ENCODE measurements around the gene KIF12.
A peak's percentile ranks its signal among the peaks of the same experiment; 100 is the strongest.
"Not testable (repeated sequence)": the region's sequence is repeated elsewhere in the genome, so short reads cannot be mapped to it uniquely, and the experiment has no call there.

KIF12 gene

DNA sequence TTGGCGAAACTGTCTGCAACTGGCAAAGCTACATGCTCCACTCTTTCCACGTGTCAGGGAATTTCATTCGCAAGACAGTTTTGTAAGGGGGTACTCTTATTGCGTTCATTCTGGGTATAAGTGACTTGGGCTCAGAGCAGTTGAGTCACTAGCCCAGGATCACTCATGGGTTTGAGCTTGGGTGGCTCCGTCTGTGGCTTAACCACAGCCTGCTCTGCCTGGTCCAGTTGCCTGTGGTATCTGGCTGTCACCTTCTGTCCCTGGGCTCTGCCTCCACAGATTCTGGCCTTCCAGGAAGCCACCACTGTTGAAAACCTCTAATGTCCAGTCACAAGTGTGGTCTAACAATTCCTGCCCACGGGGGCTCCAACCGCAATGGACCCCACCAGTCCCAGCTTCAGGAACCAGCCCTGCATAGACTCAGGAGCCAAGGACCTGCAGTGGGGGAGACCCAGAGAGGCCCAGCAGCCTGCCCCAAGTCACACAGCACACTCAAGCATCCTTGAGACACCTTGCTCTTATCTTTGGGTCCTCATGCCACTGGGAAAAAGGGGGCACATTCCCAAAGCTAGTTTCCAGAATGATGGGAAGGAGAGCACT is 10.4 kb downstream of the KIF12 start:
- H3K4me1 Mint-ChIP-seq, result no peaks in the 10 kb centered on the region
- ATAC-seq (ENCODE audit: low read depth), result no peak
- no peaks in the 10 kb centered on the region for H3K9me3 Mint-ChIP-seq
- no peak overlapping the region for H3K27ac Mint-ChIP-seq
- no peak for DNase-seq (ENCODE audit: low spot score in 2 of 2)
- no peaks in the 10 kb centered on the region for H3K36me3 Mint-ChIP-seq
- H3K4me3 Mint-ChIP-seq, result no peak overlapping the region
- H3K27me3 Mint-ChIP-seq, result peaks cover 5% of the 10 kb centered on the region

DNA sequence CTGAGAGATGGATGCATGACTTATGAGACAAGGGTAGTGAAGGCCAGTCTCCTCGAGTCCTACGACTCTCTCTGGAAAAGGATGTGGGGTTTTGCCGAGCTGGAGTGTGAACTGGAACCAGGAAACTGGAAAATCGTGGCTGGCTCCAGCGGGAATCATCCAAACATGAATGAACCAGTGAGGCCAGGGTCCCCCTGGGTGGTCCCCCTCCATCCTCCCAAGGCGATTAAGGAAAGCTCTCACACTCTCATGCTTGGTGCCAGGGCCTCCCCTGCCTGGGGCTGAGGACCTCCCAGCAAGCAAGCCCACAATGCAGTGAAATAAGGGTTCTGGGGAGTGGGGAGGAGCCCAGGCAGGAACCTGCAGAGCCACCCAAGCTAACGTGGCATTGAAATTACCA is 11.4 kb downstream of the KIF12 start:
- ATAC-seq (ENCODE audit: low read depth) (no peak), DNase-seq (ENCODE audit: low spot score in 2 of 2) (no peak)
- no peak overlapping the region for H3K4me3 Mint-ChIP-seq
- no peaks in the 10 kb centered on the region for H3K4me1 Mint-ChIP-seq
- no peaks in the 10 kb centered on the region for H3K9me3 Mint-ChIP-seq
- H3K36me3 Mint-ChIP-seq, result no peaks in the 10 kb centered on the region
- no peak overlapping the region for H3K27ac Mint-ChIP-seq
- H3K27me3 Mint-ChIP-seq, result peaks cover 5% of the 10 kb centered on the region

DNA sequence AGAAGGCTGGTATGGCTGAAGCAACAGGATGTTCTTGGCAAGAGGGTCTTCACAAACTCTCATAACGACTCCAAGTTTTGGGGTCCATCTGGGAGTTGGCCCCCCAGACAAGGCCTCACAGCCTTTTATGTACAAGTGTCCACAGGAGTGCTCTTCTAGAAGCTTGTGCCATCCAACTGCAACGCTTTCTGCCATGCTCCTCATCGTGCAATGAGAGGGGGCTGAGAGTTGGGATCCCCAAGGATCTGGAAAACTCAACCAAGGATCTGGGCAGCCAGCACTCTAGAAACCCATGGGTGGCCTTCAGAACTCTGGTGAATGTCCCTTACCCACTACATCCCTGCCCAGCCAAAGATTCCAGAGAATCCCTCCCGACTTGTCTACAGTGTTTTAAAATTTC is 12.5 kb downstream of the KIF12 start:
- no peak overlapping the region for H3K4me3 Mint-ChIP-seq

GRCh38 chr9:114086009-114086408 is 13.1 kb downstream of the KIF12 start:
- H3K9me3 Mint-ChIP-seq, result no peaks in the 10 kb centered on the region
- H3K27me3 Mint-ChIP-seq, result peaks cover 5% of the 10 kb centered on the region
- DNase-seq (ENCODE audit: low spot score in 2 of 2), result no peak
- no peak overlapping the region for H3K4me3 Mint-ChIP-seq
- no peak for ATAC-seq (ENCODE audit: low read depth)
- H3K36me3 Mint-ChIP-seq, result no peaks in the 10 kb centered on the region
- H3K27ac Mint-ChIP-seq, result no peak overlapping the region
- H3K4me1 Mint-ChIP-seq, result no peaks in the 10 kb centered on the region

More for the DNA sequence above, 12.5 kb downstream of the KIF12 start:
- H3K36me3 Mint-ChIP-seq, result no peaks in the 10 kb centered on the region
- H3K27ac Mint-ChIP-seq, result no peak overlapping the region
- H3K9me3 Mint-ChIP-seq, result no peaks in the 10 kb centered on the region
- H3K4me1 Mint-ChIP-seq, result no peaks in the 10 kb centered on the region
- no peak for DNase-seq (ENCODE audit: low spot score in 2 of 2)
- ATAC-seq (ENCODE audit: low read depth), result no peak
- peaks cover 5% of the 10 kb centered on the region for H3K27me3 Mint-ChIP-seq

DNA sequence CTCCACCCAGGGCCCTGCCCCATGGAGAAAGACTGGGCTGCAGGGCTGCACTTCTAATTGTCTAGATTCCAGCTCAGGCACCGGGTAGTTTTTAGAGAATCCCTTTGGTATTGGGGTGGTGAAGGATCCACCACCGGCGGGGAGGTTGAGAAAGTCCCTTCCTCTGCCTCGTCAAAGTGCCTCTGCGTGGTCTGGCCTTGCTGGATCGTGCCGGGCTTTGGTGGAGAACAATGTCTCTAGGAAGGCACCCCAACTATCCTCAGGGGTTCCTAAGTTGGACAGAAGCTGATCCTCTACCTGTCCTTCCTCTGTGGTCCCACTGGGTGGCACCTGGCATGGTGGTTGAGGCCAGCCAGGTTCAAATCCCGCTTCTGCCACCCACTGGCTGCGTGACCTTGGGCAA is 13.7 kb downstream of the KIF12 start:
- DNase-seq (ENCODE audit: low spot score in 2 of 2) (no peak), ATAC-seq (ENCODE audit: low read depth) (no peak)
- Mint-ChIP-seq H3K4me3 (no peak overlapping the region), H3K4me1 (no peaks in the 10 kb centered on the region), H3K27me3 (peaks cover 3% of the 10 kb centered on the region), H3K9me3 (no peaks in the 10 kb centered on the region), H3K36me3 (no peaks in the 10 kb centered on the region), H3K27ac (no peak overlapping the region)

GRCh38 chr9:114084282-114085073 is 14.6 kb downstream of the KIF12 start:
- Mint-ChIP-seq H3K36me3 (no peaks in the 10 kb centered on the region), H3K4me3 (no peak overlapping the region), H3K9me3 (no peaks in the 10 kb centered on the region), H3K27me3 (peaks cover 3% of the 10 kb centered on the region), H3K27ac (no peak overlapping the region), H3K4me1 (no peaks in the 10 kb centered on the region)
- ATAC-seq (ENCODE audit: low read depth) (no peak), DNase-seq (ENCODE audit: low spot score in 2 of 2) (no peak)

GRCh38 chr9:114083666-114084065 is 15.4 kb downstream of the KIF12 start:
- H3K4me1 Mint-ChIP-seq, result no peaks in the 10 kb centered on the region
- DNase-seq (ENCODE audit: low spot score in 2 of 2) (no peak), ATAC-seq (ENCODE audit: low read depth) (no peak)
- H3K9me3 Mint-ChIP-seq, result no peaks in the 10 kb centered on the region
- no peak overlapping the region for H3K27ac Mint-ChIP-seq
- H3K36me3 Mint-ChIP-seq, result no peaks in the 10 kb centered on the region
- H3K27me3 Mint-ChIP-seq, result peaks cover 4% of the 10 kb centered on the region
- H3K4me3 Mint-ChIP-seq, result no peak overlapping the region

GRCh38 chr9:114082763-114083412 is 16.2 kb downstream of the KIF12 start:
- H3K9me3 Mint-ChIP-seq; ATAC-seq (ENCODE audit: low read depth); H3K4me3 Mint-ChIP-seq; DNase-seq (ENCODE audit: low spot score in 2 of 2); H3K4me1 Mint-ChIP-seq; H3K36me3 Mint-ChIP-seq; H3K27me3 Mint-ChIP-seq; H3K27ac Mint-ChIP-seq: not testable (repeated sequence)

- ATAC-seq (ENCODE audit: low read depth), result peak; percentile 76
- Mint-ChIP-seq H3K9me3 (no peaks in the 10 kb centered on the region), H3K27ac (no peak overlapping the region), H3K4me3 (no peak overlapping the region), H3K27me3 (peaks cover 3% of the 10 kb centered on the region), H3K36me3 (no peaks in the 10 kb centered on the region), H3K4me1 (no peaks in the 10 kb centered on the region)
- DNase-seq (ENCODE audit: low spot score in 2 of 2), result peak; percentile 69 to 80
These were observed 16.9 kb downstream of the KIF12 start for GRCh38 chr9:114082017-114082762.

GRCh38 chr9:114081441-114082016 is 17.6 kb downstream of the KIF12 start:
- DNase-seq (ENCODE audit: low spot score in 2 of 2), result no peak
- Mint-ChIP-seq H3K27ac (no peak overlapping the region), H3K9me3 (no peaks in the 10 kb centered on the region), H3K4me3 (no peak overlapping the region), H3K36me3 (no peaks in the 10 kb centered on the region), H3K4me1 (no peaks in the 10 kb centered on the region), H3K27me3 (peaks cover 8% of the 10 kb centered on the region)
- ATAC-seq (ENCODE audit: low read depth), result no peak

DNA sequence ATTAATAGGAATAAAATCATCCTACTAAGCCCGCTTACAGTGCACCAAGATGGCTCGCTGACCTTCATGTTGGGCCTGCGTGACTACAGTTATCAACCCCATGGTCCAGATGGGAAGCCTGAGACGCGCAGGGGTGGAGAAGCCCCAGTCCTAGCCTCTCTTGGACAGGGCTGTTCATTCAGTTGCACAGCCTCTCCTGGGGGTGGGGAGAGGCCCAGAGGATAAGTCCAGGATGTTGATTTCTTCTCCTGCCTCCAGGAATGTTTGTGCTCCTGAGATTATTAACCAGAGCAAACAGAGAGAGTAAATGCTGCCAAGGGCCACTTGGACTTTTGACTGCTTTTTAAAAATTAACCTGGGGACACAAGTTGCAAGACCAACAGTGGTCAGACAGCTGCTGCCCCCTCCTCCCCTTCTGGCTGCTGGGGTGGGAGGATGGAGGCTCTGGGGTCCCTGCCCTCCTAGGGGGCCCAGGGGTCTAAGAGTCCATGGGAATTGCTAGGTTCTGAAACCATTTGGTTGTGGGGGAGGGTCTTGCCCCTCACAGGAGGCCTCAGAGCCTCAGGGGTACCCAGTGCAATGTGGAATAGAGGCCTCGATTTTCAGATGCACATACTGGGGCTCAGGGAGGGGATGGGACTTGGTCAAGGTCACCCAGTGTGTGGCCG is 18.2 kb downstream of the KIF12 start:
- no peak for ATAC-seq (ENCODE audit: low read depth)
- no peaks in the 10 kb centered on the region for H3K9me3 Mint-ChIP-seq

DNA sequence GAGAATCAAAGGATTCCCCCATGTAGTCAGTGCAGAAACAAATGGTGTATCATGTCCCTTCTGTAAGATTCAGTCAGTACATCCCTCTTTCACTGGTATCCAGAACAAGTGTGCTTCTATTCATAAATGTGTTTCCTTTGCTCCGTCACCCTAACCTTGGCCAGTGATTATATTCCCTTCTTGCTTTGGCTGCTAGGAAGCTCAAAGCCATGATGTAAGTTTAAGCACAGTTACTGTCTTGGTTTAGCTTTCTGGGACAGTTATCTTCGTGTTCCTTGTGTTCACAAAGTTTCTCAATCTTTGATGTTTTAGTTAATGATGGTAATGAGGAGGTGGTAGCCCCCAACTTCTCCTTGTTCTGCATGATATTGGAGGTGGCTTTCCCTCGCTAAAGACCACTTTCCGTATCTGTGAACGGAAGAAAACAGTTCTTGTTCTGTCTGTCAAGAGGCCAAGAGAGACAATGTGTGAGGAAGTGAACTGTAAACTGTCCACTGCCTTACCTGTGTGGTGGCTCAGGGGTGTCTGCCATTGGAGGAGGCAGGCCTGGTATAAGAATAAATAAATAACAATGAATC is 18.8 kb downstream of the KIF12 start:
- Mint-ChIP-seq H3K4me1 (no peaks in the 10 kb centered on the region), H3K4me3 (no peak overlapping the region), H3K27ac (no peak overlapping the region), H3K27me3 (peaks cover 16% of the 10 kb centered on the region), H3K9me3 (no peaks in the 10 kb centered on the region), H3K36me3 (no peaks in the 10 kb centered on the region)
- no peak for ATAC-seq (ENCODE audit: low read depth)
- no peak for DNase-seq (ENCODE audit: low spot score in 2 of 2)

More for the DNA sequence above, 18.2 kb downstream of the KIF12 start:
- no peak for DNase-seq (ENCODE audit: low spot score in 2 of 2)
- Mint-ChIP-seq H3K36me3 (no peaks in the 10 kb centered on the region), H3K27me3 (peaks cover 12% of the 10 kb centered on the region), H3K4me1 (no peaks in the 10 kb centered on the region), H3K4me3 (no peak overlapping the region), H3K27ac (no peak overlapping the region)

GRCh38 chr9:114078781-114079156 is 20.3 kb downstream of the KIF12 start:
- peaks cover 19% of the 10 kb centered on the region for H3K27me3 Mint-ChIP-seq
- ATAC-seq (ENCODE audit: low read depth) (no peak), DNase-seq (ENCODE audit: low spot score in 2 of 2) (no peak)
- no peaks in the 10 kb centered on the region for H3K4me1 Mint-ChIP-seq
- peaks cover 2% of the 10 kb centered on the region for H3K9me3 Mint-ChIP-seq
- H3K27ac Mint-ChIP-seq, result no peak overlapping the region
- no peaks in the 10 kb centered on the region for H3K36me3 Mint-ChIP-seq
- H3K4me3 Mint-ChIP-seq, result no peak overlapping the region
